GM19328 (cell line): ENCODE measurements around the gene FAM163B.
"Not testable (repeated sequence)": the region's sequence is repeated elsewhere in the genome, so short reads cannot be mapped to it uniquely, and the experiment has no call there.

Experiments used
- ATAC-seq: cut with Tn5 transposase; IDR thresholded peaks from one replicate; pipeline ENCODE4 v1.9.1; 2021; ENCODE audit warnings: mild to moderate bottlenecking, moderate library complexity; ENCODE audit not compliant: unreplicated experiment

FAM163B gene

DNA sequence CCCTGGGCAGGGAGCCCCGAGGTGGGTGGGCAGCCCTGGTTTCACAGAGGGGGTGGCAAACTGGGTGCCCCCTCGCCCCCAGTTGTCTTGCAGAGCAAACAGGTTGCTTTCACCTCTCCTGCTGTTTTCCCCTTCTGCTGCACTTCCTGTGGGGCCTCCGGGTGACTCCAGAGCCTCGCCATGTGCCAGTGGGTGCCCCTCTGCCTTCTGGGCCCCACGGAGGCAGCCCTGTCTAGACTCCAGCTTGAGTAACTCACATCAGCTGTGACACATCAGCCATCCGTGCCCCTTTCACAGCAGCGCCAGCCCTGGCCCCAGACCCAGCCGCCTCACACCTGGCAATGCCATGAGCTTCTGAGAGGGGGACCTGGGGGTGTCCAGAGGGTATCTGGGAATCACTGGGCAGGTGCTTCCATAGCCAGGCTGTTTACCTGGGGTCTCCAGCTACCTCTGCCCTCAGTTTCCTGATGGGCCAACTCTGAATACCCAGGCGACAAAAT, 37.7 kb downstream of the FAM163B start:
- ATAC-seq = no peak

DNA sequence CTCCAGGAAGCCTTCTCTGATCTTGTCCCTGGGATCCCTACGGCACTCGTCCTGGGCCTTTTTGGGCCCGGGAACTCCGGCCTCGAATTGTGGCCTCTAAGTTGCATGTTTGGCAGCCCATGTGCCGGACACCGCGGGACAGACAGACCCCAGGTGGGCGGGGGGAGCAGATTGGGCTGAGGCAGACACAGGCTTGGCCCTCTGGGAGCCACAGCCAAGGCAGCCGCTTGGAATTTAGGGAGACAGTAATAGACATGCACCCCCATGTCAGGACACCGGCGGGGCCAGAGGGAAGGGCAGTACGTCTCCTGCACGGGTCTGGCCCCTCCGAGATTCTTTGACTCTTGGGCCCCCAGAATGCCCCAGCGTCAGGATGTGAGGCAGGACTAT, 38.5 kb downstream of the FAM163B start:
- ATAC-seq = no peak

DNA sequence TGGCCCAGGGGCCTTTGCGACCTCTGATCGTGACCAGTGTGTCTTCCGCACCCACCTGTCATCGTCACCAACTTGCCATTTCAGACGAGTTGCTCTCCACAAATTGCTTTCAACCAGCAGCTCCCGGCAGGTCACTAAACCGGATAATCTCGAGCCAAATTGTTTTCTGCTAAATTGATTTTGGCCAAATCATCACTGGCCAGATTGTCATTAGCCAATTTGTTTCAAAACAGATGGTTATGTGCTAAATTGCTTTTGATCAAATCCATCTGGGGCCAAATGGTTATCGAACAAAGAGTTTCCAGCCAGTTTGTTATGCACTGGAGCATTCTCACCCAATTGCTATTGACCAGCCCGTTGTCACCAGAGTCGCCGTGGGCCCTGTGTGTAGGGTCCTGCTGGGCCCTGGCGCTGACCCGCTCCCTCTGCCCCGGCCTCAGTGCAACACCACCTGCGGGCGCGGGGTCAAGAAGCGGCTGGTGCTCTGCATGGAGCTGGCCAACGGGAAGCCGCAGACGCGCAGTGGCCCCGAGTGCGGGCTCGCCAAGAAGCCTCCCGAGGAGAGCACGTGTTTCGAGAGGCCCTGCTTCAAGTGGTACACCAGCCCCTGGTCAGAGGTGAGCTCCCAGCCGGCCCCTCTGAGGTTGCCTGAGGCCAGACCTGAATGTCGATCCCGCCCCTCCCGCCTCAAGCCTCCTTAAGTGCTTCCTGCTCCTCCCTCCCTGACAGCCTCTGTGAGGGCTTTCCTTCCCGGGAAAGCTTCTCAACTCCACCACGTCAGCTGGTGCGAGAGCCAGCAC, 39.1 kb downstream of the FAM163B start:
- ATAC-seq = no peak

DNA sequence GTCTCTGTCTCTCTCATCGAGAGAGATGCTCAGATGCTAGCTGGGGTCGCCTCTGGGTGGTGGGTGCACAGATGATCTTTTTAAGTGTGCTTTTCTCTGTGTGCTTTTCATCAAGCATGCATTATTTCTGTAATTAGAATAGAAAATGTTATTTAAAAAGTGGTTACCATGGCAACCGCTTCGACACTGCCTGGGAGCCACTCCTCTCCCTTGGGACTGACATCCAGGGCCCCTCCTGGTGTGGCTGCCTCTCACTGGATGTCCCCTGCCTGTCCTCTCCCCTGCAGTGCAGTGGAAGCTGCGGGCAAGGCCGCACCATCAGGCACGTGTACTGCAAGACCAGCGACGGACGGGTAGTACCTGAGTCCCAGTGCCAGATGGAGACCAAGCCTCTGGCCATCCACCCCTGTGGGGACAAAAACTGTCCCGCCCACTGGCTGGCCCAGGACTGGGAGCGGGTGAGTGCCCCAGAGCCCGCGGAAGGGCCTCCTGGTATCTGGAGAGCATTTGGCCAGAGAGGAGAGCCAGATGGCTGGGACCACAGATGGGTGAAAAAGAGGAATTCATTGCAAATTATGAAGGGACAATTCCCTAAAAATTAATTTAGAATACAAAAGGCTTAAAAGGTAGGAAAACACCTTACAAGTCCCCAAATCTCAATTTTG, 39.9 kb downstream of the FAM163B start:
- ATAC-seq = no peak

DNA sequence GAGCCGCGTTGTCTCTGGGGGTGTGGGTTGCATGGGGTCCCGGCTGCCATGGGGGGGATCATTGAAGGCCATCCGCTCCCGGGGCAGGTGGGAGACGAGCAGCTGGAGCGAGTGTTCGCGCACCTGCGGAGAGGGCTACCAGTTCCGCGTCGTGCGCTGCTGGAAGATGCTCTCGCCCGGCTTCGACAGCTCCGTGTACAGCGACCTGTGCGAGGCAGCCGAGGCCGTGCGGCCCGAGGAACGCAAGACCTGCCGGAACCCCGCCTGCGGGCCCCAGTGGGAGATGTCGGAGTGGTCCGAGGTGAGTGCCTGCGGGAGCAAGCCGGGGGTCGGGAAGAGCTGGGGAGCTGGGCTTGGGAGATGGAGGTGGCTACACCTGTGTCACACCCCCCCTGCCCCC, 41.0 kb downstream of the FAM163B start:
- ATAC-seq = no peak

DNA sequence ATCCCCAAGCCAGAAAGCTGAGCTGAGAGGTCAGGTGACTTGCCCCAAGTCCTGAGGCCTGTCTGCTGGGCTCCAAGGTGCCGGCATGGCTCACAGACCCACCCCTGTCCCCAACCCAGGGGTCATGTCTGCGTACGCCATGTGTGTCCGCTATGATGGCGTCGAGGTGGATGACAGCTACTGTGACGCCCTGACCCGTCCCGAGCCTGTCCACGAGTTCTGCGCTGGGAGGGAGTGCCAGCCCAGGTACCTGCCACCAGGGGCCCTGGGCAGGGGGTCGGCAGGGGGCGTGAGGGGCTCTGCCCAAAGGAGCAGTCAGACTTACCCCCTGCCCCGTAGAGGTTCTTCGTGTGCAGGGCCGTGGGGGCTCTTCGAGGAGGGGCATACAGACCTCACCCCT, 42.4 kb downstream of the FAM163B start:
- no peak for ATAC-seq

DNA sequence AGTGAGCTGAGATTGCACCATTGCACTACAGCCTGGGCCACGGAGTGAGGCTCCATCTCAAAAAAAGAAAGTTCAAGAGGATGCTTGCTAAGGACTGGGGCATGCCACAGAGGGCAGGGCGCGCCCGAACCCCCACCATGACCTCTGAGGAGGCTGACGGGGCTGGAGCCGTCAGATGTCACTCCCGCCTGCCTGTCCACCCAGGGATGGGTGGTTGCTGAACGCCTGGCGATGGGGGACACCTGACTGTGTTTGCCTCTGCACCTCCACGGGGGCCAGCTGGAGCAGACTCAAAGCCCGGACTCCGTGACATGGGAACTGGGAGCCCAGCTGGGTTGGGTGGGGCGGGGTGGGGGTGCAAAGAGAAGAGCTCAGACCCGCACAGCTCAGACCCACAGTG, 42.8 kb downstream of the FAM163B start:
- no peak for ATAC-seq

DNA sequence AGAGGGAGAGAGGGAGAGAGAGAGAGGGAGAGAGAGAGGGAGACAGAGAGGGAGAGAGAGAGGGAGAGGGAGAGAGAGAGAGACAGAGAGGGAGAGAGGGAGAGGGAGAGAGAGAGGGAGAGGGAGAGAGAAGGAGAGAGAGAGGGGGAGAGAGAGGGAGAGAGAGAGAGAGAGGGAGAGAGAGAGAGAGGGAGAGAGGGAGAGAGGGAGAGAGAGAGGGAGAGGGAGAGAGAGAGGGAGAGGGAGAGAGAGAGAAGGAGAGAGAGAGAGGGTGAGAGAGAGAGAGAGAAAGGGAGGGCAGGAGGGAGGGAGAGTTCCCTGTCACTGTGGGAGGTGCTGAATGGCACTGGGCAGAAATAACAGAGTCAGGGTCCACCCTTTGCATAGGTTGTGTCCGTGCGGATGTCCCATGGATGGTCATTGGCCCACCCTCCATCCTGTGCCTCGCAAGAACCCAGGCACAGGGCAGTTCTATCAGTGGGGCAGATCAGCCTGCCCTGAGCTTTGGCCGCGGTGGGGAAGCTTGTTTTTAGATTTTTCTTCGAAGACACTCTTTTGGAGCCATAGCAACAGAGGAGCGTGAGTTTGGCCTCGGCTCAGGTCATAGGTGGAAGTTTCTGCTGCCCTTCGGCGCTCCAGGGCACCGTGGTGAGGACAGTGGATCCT, 44.6 kb downstream of the FAM163B start:
- ATAC-seq = no peak

DNA sequence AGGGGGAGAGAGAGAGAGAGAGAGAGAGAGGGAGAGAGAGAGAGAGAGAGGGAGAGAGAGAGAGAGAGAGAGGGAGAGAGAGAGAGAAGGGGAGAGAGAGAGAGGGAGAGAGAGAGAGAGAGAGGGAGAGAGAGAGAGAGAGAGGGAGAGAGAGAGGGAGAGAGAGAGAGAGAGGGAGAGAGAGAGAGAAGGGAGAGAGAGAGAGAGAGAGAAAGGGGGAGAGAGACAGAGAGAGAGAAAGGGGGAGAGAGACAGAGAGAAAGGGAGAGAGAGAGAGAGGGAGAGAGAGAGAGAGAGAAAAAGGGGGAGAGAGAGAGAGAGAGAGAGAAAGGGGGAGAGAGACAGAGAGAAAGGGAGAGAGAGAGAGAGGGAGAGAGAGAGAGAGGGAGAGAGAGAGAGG, 45.4 kb downstream of the FAM163B start:
- ATAC-seq = not testable (repeated sequence)

DNA sequence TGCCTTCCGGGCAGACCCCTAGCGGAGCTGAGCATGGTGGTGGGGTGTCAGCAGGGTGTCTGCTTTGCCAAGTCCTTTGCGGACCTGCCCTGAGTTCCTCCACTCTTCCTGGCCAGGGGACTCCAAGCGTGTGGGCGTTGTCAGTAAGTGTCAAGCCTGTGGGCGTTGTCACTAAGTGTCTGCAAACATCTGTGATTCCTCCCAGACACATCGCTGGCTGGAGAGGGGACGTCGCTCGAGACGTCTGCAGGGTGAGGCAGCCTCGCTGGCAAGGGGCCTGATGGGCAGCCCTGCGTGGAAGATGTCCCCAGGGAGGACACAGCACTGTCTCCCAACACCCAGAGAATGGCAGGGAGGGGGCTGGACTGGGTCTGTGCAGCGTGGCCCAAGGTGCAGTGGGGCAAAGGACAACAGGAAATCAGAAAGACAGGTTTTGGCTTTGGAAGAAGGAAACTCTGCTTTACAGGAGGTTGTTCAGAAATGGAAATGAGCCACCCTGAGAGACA, 45.8 kb downstream of the FAM163B start:
- no peak for ATAC-seq

DNA sequence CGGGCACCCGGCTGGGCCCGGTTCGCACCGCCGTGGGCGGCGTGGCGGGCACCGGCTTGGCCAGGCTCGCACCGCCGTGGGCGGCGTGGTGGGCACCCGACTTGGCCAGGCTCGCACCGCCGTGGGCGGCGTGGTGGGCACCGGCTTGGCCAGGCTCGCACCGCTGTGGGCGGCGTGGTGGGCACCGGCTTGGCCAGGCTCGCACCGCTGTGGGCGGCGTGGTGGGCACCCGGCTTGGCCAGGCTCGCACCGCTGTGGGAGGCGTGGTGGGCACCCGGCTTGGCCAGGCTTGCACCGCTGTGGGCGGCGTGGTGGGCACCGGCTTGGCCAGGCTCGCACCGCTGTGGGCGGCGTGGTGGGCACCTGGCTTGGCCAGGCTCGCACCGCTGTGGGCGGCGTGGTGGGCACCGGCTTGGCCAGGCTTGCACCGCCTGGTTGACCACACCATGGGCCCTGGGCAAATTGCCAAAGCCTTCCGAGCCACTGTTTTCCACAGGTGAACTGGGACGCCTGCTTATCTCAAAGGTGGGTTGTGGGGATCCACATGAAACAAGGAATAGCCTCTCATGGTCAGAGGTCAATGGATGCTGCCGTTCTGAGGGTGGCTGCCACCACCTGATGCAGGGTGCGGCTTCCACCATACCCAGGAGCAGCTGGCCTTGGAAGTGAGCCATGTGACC, 46.4 kb downstream of the FAM163B start:
- no peak for ATAC-seq

DNA sequence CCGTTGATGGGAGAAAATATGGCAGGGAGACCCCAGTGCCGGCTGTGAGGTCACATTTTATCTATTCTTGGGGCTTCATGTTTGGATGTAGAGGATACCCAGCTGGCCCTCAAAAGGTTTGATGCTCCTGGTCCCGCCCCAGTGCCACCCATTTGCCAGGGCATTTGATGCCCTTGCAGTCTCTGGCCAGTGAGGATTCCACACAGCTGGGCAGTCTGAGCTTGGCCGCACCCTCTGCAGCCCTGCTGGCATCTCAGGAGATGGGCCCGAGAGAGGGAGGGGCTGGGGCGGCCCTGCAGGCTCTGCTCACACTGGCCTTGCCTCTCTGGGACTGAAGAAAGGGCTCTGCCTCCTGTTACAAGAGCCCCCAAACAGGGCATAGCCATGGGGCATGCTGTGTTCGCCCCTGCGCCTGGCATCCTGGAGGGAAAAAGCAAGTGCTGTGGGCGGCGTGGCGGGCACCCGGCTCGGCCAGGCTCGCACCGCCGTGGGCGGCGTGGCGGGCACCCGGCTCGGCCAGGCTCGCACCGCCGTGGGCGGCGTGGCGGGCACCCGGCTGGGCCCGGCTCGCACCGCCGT, 47.1 kb downstream of the FAM163B start:
- no peak for ATAC-seq

DNA sequence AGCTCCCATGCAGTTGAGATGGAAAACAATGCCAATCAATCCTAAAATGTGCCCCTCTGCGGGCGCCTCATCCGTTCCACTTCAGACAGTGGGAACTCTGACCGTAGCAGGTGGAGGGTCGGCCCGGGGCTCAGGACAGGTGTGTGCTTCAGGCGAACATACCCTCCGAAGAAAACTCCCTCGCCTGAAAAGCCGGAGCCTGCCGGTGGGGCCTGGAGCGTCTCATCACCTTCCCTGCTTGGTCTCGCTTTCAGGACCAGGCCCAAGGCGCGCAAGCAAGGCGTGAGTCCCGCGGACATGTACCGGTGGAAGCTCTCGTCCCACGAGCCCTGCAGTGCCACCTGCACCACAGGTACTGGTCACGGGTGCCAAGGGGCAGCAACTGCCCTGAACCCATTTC, 48.2 kb downstream of the FAM163B start:
- ATAC-seq = no peak

DNA sequence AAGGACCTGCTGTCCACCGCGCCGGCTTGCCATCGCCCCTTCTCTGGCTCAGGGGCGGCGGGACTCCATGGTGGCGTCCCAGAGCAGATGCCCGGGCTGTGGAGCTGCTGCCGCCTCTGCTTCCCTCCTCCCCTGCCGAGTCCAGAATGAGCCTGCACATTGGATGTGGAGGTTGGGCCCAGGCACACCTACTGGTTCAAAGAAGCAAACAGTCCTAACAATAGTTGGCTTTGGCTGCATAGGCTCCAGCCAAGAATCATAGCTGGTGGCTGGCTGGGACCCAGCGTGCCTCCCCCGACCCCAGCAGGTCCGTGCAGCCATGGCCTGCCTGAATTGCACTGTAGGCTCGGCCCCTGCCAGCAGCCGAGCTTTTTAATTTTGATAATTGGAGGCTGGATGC, 48.9 kb downstream of the FAM163B start:
- ATAC-seq = no peak

DNA sequence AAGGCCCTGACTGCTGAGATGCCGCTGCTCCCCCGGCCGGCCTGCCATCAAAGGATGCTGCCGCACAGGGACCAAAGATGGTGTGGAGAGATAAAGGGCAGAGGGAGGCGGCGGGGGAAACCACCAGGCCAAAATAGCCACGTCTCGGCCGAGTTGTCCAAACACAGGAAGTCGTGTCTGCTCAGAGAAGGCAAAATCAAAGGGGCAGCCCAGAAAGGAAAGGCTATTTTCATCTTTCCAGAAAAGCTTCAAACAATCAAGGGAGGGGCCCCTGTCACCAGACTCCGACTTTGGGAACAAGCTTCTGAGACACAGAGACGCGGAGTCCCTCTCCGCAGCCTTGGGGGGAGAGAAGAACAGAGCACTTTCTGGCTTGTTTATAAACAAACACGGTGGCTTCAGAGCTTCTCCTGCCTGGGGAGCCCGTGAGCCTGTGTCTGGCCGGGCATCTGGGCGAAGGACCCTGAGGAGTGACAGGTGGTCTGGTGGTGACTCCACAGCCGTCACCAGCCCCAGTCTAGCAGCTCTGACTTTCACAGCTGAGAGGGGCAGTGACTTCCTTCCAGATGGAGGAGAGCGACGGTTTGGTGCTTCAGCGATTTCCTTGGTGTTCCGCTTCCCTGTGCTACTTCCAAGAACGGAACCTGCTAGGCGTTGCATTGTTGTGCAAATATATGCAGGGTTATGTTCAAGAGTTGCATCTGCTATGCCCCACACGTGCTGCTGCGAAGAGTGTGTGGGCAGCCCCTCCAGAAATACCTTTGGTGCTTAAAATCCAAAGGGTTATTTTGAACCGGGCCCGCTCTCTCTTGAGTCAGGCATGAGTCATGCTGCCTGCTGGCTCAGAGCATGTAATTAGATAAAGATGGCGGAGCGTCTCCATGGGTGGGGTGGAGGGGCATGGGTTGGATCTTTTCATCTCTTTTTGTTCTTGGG, 50.7 kb downstream of the FAM163B start:
- no peak for ATAC-seq

DNA sequence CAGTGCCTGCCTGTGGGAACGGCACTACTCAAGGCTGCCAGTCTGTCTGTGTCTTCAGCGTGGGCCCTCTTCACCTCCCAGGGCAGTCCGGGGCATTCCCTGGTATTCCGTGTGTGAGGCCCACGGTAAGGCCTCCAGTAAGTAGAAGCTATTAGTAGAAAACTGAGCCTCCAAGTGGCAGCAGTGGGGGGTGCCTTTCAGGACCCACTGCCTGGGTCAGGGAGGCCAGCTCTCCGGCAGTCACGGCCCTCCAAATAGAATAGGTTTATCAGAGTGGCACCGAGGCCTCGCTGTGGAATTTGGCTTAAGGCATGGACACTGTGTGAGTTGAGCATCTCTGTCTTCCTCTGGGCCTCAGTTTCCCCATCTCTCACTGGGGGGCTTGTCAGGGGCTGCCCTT, 51.6 kb downstream of the FAM163B start:
- ATAC-seq = no peak

DNA sequence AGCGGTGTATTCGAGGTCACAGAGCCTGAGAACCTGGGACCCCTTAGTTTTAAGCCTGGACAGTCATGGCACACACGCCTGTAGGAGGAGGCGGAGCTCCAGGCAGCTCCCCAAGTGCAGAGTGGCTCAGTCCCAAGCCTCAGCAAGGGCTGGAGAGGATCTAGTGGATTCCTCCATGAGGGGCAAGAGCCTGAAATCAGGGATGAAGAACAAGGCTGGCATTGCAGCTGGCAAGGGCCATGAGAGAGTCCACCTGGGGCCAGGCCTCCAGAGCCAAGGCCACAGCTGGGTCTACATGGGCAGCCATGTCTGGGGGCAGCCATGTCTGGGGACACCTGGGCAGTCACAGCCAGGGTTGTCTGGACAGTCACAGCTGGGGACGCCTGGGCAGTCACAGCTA, 52.8 kb downstream of the FAM163B start:
- ATAC-seq = no peak

DNA sequence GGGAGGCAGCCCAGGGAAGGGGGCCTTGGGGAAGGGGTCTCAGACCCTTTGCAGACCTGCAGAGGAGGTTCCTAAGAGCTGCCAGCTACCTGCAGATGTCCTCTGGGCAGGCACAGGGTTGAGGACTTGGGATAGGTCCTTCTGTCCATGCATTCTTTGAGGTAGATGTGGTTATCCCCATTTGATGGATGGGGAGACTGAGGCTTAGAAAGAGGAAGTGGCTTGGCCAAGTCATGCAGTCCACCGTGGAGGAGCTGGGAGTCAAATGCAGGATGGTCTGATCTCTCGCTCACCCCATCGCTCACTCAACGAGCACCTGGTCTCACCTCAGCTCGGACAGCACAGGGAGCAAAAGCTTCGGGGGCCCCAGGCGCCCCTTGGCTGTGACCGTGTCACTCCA, 54.5 kb downstream of the FAM163B start:
- ATAC-seq = no peak

DNA sequence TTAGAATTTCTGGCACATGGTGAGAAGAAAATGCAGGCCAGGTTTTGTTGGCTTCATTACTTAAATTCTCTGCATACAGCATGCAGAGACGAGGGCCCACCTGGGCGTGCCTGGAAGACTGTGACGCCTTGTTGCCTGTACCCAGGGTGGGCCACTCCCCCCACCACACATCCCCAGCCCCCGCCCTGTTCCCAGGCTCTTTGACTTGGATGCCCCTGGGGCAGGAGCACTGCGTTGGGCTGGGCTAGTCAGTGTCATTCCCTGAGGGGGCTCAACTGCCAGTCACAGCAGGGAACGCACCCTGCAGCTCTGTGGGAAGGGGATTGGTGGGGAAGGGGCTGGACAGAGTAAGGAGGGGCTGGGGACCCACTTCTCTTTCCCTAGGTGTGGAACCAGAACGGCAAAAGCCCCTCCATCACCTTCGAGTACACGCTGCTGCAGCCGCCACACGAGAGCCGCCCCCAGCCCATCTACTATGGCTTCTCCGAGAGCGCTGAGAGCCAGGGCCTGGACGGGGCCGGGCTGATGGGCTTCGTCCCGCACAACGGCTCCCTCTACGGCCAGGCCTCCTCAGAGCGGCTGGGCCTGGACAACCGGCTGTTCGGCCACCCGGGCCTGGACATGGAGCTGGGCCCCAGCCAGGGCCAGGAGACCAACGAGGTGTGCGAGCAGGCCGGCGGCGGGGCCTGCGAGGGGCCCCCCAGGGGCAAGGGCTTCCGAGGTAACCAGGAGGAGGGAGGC, 55.0 kb downstream of the FAM163B start:
- no peak for ATAC-seq
